IPS-18c (cell line): ENCODE data around the gene B3GALT5.

Experiments used
- H3K4me3 ChIP-seq: 2 replicates; pipeline ENCODE4 v1.7.0; 2013; ENCODE audit warnings: low read depth, mild to moderate bottlenecking, low read length, moderate library complexity; ENCODE audit not compliant: insufficient read depth
- H3K9me3 ChIP-seq: one replicate; pipeline ENCODE4 v1.6.1; 2013; ENCODE audit warnings: mild to moderate bottlenecking, low read length, moderate library complexity; ENCODE audit not compliant: control insufficient read depth, insufficient read depth

The B3GALT5 gene

DNA sequence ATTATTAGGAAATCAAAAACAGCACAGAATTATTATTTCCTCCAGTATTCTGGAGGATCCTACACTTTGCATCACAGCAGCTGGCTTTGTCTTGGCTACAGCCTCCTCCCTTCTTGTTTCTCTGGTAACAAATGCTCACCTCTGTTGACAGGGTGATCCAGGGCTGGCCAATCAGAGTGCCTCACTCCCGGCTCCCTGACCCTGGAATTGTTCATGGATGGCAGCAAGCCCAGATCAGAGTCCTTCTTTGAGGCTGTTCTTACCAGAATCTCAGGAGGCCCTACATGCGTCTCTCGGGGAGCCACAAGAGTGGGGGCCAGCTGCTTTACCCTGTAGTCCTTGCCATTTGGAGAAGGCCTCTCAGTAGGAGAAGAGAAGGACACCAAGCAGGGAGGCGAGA lies 83.9 kb downstream of the B3GALT5 start:
- Histone ChIP-seq H3K4me3 (no peak overlapping the region), H3K9me3 (no peaks in the 10 kb centered on the region)

DNA sequence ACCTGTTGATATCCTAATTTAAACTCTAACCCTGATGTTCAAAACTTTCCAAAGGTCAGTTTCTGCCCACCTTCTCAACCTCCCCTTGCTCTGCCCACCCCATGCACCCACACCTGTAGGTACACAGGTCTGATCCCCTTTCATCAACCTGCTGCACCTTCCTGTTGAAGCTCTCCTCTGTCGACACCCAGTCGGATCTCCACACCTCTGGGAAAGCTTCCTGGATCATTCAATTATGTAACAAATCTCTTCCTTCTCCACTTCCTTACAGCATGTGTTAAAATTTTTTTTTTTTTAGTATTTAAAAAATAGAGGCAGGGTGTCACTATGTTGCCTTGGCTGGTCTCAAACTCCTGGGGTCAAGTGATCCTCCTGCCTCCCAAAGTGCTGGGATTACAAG lies 87.6 kb downstream of the B3GALT5 start:
- H3K4me3 ChIP-seq: no peak overlapping the region

DNA sequence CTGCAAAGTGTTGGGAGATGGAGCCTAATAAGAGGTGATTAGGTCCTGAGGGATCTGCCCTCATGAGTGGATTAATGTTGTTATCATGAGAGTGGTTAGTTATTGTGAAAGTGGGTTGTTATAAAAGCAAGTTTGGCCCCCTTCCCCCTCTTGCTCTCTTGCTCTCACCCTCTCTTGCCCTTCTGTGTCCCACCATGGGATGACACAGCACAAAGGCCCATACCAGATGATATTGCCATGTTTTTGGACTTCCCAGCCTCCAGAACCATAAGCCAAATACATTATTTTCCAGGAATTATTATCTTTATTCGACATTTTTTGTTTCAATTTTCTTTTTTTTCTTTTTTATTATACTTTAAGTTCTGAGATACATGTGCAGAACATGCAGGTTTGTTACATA lies 90.8 kb downstream of the B3GALT5 start:
- Histone ChIP-seq H3K4me3 (no peak overlapping the region), H3K9me3 (peaks cover 3% of the 10 kb centered on the region)

More for the DNA sequence above, 87.6 kb downstream of the B3GALT5 start:
- H3K9me3 ChIP-seq: no peaks in the 10 kb centered on the region

DNA sequence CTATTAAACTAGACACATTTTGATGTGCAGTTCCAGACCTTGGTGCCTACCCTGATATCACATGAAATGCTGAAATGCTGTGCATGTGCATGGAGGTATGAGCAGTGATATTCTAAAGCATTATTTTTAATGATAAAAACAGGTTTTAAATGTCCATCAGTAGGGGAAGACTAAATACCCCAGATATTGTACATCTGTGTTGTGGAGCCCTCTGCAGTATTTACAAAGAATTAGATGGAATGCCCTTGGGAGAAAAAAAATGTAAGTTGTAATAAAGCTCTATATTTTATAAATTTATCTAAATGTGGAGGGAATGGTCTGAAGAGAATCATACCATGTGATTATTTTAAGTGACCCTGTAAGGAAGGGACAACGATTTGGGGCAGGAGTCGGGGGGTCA lies 93.1 kb downstream of the B3GALT5 start:
- H3K4me3 ChIP-seq: no peak overlapping the region
- peaks cover 5% of the 10 kb centered on the region for H3K9me3 ChIP-seq

DNA sequence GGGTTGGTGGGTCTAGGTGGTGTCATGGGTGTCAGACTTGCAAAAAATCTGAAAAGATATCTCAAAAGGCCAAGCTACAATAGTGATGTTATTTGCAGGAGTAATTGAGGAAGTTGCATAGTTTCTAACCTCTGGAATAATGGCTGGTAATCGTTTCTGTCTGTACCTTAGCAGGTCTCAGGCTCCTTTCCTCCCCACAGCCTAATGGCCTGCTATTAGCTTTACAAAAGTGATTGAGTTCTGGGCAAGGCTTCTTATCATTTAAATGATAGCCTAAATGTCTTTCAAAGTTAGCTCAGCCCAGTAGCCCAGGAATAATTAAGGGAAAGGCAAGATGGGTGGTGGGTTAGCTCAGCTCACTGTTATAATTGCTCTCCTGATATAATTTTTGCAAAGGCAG lies 94.6 kb downstream of the B3GALT5 start:
- peaks cover 5% of the 10 kb centered on the region for H3K9me3 ChIP-seq
- no peak overlapping the region for H3K4me3 ChIP-seq

DNA sequence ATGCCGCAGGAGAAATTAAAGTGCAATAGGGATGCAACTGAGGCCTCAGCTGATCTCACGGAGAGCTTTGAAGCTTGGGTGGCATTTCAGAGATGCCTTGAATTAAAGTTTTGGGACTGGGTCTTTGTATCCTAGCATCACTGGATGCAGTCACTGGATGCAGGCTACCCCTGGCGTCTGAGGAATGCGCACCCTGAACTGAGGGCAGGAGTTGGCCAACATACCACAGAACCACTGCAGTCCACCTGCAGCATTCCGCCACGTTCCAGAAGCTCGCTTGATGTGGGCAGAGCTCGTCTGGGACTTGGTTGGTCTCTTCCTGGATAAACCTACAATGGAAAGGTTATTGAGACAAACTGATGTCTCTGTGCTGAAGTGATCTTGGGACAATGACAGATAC lies 98.1 kb downstream of the B3GALT5 start:
- Histone ChIP-seq H3K9me3 (peaks cover 5% of the 10 kb centered on the region), H3K4me3 (no peak overlapping the region)

DNA sequence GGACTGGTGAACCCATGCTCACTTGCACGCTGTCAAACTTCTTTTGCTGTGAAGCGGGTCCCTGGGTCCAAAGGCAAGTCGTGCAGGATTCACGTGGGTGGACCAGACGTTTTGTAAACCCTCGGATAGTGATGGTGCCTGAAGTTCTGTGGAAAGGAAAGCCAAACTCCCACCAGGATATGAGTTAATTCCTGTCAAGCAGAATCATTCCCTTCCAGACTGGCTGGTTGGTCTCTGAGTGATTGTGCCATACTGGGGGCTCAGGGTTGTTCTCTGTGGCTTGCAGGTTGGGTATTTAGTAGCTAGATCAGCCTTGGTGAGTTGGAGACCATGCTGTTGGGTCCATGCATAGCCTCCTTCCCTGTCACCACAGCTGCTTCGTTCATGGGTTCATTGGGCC lies 99.5 kb downstream of the B3GALT5 start:
- Histone ChIP-seq H3K4me3 (no peak overlapping the region), H3K9me3 (peaks cover 2% of the 10 kb centered on the region)

DNA sequence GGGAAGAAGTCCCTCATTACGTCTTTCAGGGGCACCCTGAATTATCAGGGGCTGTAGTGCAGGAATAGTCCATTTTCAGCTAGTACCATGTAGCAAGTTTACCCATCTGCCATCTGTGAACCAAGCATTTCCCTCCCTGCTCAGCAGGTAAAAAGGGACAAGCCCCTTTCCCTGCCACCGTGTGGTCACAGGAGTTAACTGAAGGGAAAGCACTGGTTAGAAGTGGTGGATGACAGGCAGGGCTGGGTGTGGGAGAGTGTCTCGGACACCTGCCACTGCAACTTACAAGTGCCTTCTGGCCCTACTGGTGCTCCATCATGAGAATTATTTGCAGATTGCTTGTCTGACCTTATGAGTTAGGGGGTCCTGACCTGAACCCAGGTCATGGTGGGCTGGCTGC lies 100.2 kb downstream of the B3GALT5 start:
- Histone ChIP-seq H3K9me3 (peaks cover 2% of the 10 kb centered on the region), H3K4me3 (no peak overlapping the region)

DNA sequence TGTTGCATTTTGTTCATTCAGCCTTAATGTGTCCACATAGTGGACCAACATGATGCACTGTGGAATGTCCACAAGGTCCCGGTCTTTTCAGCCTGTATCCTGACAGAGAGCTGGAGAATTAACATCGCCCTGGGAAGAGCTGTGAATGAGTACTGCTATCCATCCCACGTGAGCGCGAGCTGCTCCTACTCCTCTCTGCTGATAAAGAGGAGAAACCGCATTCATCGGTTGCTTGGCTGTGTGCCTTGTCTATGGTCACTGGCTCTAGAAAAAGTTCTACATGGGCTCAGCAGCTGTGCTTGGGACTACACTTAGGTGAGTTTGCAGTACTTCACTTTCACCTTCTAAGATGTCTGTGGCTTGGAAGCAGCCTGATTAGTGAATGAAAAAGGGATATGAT lies 101.2 kb downstream of the B3GALT5 start:
- Histone ChIP-seq H3K4me3 (no peak overlapping the region), H3K9me3 (peaks cover 2% of the 10 kb centered on the region)

DNA sequence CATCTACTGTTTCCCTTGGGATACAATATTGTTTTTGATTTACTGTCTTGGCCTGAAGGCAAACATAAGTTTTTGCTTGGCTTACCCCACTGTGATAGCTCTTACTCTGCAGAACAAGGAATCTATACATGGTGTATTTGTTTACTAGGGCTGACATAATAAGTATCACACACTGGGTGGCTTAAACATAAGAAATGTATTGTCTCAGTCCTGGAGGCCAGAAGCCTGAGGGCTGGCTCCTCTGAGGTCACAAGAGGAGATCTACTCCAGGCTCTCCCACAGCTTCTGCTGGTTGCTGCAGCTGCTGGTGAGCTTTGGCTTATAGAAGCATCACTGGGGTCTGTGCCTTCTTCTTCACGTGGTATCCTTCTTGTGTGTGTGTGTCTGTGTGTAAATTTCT lies 101.6 kb downstream of the B3GALT5 start:
- no peak overlapping the region for H3K4me3 ChIP-seq
- H3K9me3 ChIP-seq: peaks cover 2% of the 10 kb centered on the region

DNA sequence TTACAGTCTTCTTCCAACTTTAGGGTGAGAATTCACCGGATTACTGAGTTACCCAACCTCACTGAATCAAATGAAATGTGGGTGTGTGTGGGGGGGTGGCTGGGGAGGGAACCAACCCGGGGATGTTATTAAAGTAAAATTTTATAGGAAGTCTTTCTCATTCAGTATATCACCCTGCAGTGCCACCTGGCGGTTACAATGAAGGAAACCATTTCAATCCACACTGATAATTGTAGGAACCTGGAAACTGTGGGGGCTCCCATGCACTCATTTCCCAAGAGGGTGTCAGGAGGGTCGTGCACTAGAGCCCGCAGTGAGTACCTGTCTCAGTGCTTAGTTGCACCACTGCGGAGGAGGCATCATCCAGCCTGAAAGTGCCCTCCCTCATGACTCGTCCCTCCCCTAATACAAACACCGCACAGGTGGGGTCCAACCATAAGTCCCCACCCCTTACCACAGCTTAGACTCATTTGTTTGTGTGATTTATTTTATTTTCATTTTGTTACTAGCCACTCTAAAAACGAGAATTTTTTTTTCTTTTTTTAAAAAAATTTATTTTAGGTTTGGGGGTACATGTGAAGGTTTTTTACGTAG lies 103.2 kb downstream of the B3GALT5 start:
- Histone ChIP-seq H3K4me3 (no peak overlapping the region), H3K9me3 (no peaks in the 10 kb centered on the region)

DNA sequence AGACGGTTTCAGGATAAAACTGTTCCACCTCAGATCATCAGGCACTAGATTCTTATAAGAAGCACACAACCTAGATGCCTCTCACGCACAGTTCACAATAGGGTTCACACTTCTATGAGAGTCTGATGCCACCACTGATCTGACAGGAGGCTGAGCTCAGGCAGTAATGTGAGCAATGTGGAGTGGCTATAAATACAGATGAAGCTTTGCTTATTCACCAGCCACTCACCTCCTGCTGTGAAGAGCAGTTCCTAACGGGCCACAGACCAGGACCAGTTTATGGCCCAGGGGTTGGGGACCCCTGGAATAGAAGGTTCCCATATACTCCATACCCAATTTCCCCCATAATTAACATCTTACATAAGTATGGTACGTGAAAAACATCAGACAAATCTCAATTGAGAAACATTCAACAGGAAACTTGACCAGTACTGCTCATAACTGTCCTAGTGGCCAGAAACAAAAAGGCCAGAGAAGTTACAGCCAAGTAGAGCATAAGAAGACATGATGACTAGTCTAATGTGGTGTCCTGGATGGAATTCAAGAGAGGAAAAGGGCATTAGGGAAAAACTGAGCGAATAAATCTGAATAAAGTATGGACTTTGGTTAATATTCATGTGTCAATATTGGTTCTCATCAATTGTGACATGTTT lies 107.5 kb downstream of the B3GALT5 start:
- H3K9me3 ChIP-seq: peaks cover 3% of the 10 kb centered on the region
- H3K4me3 ChIP-seq: no peak overlapping the region

DNA sequence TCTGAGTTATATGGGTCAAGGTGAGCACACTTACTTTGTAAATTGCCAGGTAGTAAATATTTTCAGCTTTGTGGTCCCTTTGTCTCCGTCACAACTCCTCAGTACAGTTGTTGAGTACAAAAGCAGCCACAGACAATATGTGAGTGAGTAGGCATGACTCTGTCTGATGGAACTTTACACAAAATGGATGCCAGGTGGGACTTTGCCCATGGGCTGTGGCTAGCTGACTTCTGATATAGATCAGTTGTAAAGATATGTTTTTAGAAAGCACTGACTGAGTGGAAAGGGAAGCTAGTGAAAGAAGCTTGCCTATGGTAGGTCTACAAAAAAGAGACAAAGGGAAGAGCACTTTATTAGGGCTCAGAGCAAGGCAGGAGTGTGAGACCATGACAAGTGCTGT lies 109.1 kb downstream of the B3GALT5 start:
- peaks cover 3% of the 10 kb centered on the region for H3K9me3 ChIP-seq

More for the DNA sequence above, 109.1 kb downstream of the B3GALT5 start:
- H3K4me3 ChIP-seq: no peak overlapping the region
